AG04450 (cell line): ENCODE results near the gene ZNF213. TPM values are rescaled to one million over a fixed set of nuclear protein-coding genes. Genes with fewer than 3 reads are reported as not detected.

Experiments
- CTCF ChIA-PET: fragments of 300-600, 350-600 bp; formaldehyde crosslinking; extraction: SDS; loops from one replicate; lab custom pipeline; 2022; ENCODE audit warnings: antibody characterized with exemption, inconsistent platforms; lab: Charles Lee
- POLR2A ChIA-PET: fragments of 350-600 bp; formaldehyde crosslinking; extraction: SDS; loops from one replicate; lab custom pipeline; 2021; ENCODE audit warnings: antibody characterized with exemption, inconsistent platforms; lab: Yijun Ruan, JAX
- DNase-seq: peaks from one replicate; pipeline ENCODE4 v3.0.0-alpha.2; 2011; ENCODE audit warnings: low read depth, low spot score
- H3K27ac ChIP-seq: one replicate; pipeline ENCODE4 v1.5.1; 2012; ENCODE audit warnings: low read depth, low read length, control low read depth
- H3K27me3 ChIP-seq: one replicate; pipeline ENCODE4 v1.6.0; 2012; ENCODE audit warnings: low read length; ENCODE audit not compliant: control insufficient read depth, insufficient read depth
- H3K4me3 ChIP-seq: 2 replicates; pipeline ENCODE4 v1.5.1; 2011; ENCODE audit warnings: mild to moderate bottlenecking, low read depth, low read length, control low read depth
- H3K9me3 ChIP-seq: 2 replicates; pipeline ENCODE4 v1.5.1; 2012; ENCODE audit warnings: low read length; ENCODE audit not compliant: control insufficient read depth, insufficient read depth
- polyA minus RNA-seq: library from RNA; depleted of rRNA, polyadenylated mRNA; stranded (reverse); fragments of >200 nt; gene quantifications from 2 replicates; pipeline ENCODE4 v1.2.3, GENCODE V29; 2011; rRNA and poly(A)+ RNA removed
- polyA plus RNA-seq: library from polyadenylated mRNA; depleted of rRNA; stranded (reverse); fragments of >200 nt; gene quantifications from 2 replicates; pipeline ENCODE4 v1.2.3, GENCODE V29; 2011; rRNA removed
- TF ChIP-seq, protein P1 (sequence below): IDR thresholded peaks from 2 replicates; pipeline ENCODE4 v1.5.1; 2011; ENCODE audit warnings: low read depth, low read length, control low read depth, inconsistent platforms

The ZNF213 gene, protein sequence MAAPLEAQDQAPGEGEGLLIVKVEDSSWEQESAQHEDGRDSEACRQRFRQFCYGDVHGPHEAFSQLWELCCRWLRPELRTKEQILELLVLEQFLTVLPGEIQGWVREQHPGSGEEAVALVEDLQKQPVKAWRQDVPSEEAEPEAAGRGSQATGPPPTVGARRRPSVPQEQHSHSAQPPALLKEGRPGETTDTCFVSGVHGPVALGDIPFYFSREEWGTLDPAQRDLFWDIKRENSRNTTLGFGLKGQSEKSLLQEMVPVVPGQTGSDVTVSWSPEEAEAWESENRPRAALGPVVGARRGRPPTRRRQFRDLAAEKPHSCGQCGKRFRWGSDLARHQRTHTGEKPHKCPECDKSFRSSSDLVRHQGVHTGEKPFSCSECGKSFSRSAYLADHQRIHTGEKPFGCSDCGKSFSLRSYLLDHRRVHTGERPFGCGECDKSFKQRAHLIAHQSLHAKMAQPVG
- polyA plus RNA-seq (0.47 and 1.2 TPM in 2 replicates), polyA minus RNA-seq (1.1 TPM in 2 replicates)

DNA sequence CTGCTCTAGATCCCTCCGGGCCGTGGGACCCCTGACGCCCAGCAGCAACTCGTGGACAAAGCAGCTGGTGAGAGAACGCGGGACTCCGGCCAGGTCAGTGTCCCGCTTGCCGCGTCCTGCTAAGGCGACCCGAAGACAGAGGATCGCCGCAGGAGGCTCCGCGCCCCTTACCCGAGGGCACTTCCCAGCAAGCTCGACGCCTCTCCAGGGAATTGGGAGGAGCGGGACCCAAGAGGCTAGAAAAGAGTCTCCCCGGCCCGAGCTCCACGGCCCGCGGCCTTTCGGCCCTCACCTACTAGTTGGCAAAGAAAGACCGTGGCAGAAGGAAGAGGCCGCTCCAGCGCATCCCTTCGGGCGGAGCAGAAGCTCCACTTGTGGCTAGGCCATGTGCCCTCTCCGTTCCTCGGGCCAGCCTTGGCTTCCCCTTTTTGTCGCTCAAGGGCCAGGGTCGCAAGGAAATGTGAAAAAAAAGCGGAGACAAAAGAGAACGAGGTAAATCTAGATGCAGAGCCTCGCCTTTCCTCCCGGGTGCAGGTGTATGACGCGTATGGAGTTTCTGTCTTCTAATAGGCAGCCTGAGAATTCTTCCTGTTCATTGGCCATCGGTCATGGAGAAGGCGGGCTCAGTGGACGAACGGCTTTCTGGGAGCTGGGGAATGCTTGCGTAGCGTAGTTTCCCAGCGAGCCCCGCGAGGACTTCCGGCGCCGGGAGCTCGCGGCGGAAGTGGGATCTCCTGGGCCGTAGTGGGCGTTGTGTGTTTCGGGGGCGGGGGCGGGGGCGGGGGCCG lies at the start of gene ZNF213:
TSS of gene ZNF213 (plus strand) at position 692 of the 788 bp plus-strand sequence. CDS start 2,252 bp downstream, outside the sequence.
- peak; percentile 93 for DNase-seq
- ChIA-PET POLR2A (interaction anchor here (0.5 to 2.4 kb wide), 8 partner anchors 9 to 75 kb away, joined by 3 to 27 read pairs (median 4); no protein-coding TSS in a partner anchor), CTCF (interaction anchor here (0.6 to 1.2 kb wide), 6 partner anchors 11 to 102 kb away, joined by 3 to 4 read pairs (median 3); partner anchors contain the start of gene BICDL2)
- TF ChIP-seq, protein P1, sequence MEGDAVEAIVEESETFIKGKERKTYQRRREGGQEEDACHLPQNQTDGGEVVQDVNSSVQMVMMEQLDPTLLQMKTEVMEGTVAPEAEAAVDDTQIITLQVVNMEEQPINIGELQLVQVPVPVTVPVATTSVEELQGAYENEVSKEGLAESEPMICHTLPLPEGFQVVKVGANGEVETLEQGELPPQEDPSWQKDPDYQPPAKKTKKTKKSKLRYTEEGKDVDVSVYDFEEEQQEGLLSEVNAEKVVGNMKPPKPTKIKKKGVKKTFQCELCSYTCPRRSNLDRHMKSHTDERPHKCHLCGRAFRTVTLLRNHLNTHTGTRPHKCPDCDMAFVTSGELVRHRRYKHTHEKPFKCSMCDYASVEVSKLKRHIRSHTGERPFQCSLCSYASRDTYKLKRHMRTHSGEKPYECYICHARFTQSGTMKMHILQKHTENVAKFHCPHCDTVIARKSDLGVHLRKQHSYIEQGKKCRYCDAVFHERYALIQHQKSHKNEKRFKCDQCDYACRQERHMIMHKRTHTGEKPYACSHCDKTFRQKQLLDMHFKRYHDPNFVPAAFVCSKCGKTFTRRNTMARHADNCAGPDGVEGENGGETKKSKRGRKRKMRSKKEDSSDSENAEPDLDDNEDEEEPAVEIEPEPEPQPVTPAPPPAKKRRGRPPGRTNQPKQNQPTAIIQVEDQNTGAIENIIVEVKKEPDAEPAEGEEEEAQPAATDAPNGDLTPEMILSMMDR = no peak
- Histone ChIP-seq H3K27ac (peak within 1 kb of the TSS; percentile 85), H3K27me3 (no peaks in the 10 kb centered on the region), H3K9me3 (peaks cover 3% of the 10 kb centered on the region; the same call in 1 of the 2 replicates), H3K4me3 (peak within 1 kb of the TSS; percentile 97)

DNA sequence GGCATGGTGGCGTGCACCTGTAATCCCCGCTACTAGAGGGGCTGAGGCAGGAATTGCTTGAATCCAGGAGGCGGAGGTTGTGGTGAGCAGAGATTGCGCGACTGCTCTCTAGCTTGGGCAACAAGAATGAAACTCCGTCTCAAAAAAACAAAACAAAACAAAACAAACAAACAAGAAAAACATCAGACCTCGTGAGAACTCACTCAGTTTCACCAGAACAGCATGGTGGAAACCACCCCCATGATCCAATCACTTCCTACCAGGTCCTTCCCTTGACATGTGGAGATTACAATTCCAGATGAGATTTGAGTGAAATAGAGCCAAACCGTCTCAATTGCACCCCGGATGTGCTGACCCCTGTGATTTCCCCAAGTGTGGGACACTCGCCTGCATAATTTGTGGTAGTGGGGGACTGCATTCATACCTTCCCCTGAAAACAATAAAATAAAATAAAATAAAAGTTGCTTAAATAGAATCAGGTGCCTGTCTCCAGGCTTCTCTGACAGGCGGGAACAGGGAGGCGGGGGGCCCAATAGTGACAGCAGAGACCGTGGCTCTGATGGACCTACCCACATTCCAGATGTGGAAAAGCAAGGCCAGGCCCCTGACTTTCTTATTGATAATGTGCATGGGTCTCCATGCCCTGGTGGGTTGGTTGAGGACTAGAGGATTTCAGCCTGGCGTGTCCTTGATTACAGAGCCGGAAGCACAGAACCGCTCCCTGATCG lies 48.8 kb upstream of the ZNF213 start:
- TF ChIP-seq, protein P1 = no peak
- ChIA-PET CTCF (no interaction called here), POLR2A (no interaction called here)
- no peaks in the 10 kb centered on the region; the same call in 1 of the 2 replicates for H3K9me3 ChIP-seq
- H3K27me3 ChIP-seq = peaks cover 20% of the 10 kb centered on the region
- no peak overlapping the region for H3K4me3 ChIP-seq
- no peak overlapping the region for H3K27ac ChIP-seq
- DNase-seq = no peak

DNA sequence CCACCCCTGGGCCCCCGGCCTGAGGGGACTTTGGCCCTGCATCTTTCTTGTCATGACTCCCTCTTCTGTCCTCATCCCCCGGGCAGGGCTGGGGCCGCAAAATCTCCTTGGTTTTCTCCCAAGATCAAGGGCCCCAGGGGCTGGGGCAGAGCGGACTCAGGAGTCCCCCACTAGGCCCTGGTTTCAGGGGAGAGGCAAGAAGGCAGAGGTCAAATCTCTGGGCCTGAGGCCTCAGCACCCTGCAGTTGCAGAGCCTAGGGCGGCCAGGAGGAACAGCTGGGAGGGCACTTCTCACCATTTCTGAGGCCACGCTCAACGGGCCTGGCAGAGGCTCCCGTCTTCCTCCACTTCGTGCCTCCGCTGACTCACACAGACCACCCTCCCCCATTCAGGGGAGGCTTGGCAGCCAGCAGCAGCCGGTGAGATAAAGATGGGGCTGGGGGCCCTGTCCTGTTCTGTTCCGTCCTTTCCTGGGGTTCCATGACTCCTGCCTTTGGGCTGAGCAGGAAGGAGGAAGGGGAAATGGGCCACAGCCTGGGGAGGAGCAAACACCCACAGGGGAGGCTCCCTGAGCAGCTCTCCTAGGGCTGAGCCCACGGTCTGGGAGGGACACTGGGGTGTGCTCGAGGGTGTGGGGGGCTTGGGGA lies 48.1 kb upstream of the ZNF213 start:
- no peak overlapping the region for H3K27ac ChIP-seq
- TF ChIP-seq, protein P1 = no peak
- no peak overlapping the region for H3K4me3 ChIP-seq
- peaks cover 24% of the 10 kb centered on the region for H3K27me3 ChIP-seq
- ChIA-PET CTCF (interaction anchor here (1.5 kb wide), 1 partner anchor 42 kb away, joined by 5 read pairs; no protein-coding TSS in a partner anchor), POLR2A (no interaction called here)
- no peak for DNase-seq
- H3K9me3 ChIP-seq = no peaks in the 10 kb centered on the region; the same call in 1 of the 2 replicates

DNA sequence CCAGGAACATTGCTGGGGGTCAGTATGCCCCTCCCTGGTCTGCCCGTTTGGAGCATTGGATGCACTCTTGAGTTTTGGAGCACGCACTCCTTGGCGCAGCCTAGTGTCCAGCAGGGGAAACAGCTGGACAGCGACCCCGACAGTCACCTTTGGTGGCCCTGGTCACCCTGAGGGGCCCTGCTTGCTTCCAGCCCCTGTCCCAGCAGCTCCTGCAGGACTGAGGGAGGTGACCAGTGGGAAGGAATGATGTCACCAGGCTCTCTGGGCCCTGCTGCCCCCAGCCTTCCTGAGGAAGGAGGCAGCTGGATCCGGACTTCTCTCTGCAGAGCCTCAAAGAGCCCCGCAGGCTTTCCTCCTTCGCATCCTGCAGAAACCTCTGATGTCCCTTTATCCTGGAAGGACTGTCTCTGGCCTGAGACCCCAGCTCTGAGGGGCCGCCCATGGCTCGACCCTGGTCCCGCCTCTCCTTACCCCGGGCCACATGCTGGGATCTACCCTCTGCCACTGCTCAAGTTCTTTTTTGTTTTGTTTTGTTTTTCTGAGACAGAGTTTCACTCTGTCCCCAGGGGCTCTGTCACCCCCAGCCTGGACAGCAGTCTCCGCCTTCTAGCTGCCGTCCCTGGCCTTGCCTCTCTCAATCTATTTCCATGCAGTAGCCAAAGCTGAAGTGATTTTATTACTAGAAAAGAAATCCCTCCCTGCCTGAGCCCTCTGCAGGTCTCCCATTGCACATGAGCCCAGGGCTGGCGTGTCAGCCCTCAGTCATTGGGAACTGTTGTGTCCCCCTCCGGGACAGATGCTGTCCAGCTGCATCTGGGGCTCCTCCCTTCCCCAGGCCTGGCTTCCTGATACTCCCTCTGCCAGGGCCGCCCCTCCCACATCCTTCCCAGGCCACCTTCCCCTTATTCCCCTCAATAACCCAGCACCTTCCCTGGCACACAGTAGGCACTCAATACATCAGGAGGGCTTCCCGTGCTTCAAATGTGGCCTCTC lies 47.3 kb upstream of the ZNF213 start:
- POLR2A ChIA-PET = no interaction called here
- no peaks in the 10 kb centered on the region; the same call in 1 of the 2 replicates for H3K9me3 ChIP-seq
- H3K27ac ChIP-seq = no peak overlapping the region
- TF ChIP-seq, protein P1 = peak; percentile 26; the same call in 1 of the 2 replicates
- no peak overlapping the region for H3K4me3 ChIP-seq
- CTCF ChIA-PET = interaction anchor here (1.5 kb wide), 1 partner anchor 41 kb away, joined by 5 read pairs; no protein-coding TSS in a partner anchor
- no peak for DNase-seq
- H3K27me3 ChIP-seq = peaks cover 31% of the 10 kb centered on the region
